ENCODE results near the gene PEX10.

PEX10 gene

GRCh38 chr1:2455757-2456156, 43.4 kb upstream of the PEX10 start:
- no peak for TF ChIP-seq CTCF (IDR thresholded peaks at IDR 0.05; ENCODE audit: insufficient read depth, low read depth, low read length, missing control alignments)
- DNase-seq (ENCODE audit: low read depth) = no peak
- no peak overlapping the region for H3K4me3 ChIP-seq (ENCODE audit: low read depth, low read length)

- TF ChIP-seq CTCF (IDR thresholded peaks at IDR 0.05; ENCODE audit: insufficient read depth, low read depth, low read length, missing control alignments) = no peak
- no peak overlapping the region for H3K4me3 ChIP-seq (ENCODE audit: low read depth, low read length)
- DNase-seq (ENCODE audit: low read depth) = no peak
Measured at GRCh38 chr1:2454227-2454626, 41.9 kb upstream of the PEX10 start.

GRCh38 chr1:2452932-2453315, 40.6 kb upstream of the PEX10 start:
- TF ChIP-seq CTCF (IDR thresholded peaks at IDR 0.05; ENCODE audit: insufficient read depth, low read depth, low read length, missing control alignments) = no peak
- no peak overlapping the region for H3K4me3 ChIP-seq (ENCODE audit: low read depth, low read length)
- DNase-seq (ENCODE audit: low read depth) = no peak

DNA sequence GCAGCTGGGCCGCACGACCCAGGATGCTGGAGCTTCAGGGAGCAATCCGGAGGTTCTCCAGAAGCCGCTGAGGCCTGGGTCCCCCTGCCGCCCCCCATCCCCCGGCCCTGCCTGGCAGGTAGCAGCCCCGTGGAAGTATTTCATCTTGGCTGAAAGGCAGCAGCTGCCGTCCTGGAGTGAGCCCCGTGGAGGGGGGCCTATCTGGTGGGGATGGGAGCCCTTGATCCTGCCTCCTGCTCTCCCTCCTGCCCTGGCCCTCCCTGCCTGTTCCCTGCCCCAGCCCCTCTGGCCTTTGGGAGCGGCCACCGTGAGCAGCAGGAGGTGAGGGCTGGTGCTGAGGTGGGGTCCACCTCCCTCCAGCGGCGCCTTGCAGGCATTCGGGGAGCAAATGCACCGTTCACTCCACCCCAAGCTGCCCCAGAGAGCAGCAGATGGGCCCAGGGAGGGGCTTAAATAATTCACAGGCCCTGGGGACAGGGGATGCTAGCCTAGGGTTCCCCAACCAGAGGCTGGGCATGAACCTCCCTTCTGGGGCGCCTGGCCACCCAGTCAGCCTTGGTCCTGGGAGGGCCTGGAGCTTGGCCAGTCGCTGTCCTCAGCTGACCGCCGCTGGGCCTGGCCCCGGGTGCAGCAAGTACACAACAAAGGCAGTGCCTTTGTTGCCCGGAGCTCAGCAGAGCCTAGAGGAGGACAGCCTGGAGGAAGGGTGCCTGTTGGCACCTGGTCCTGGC, 40.0 kb upstream of the PEX10 start:
- H3K4me3 ChIP-seq (ENCODE audit: low read depth, low read length) = no peak overlapping the region
- DNase-seq (ENCODE audit: low read depth) = no peak
- no peak for TF ChIP-seq CTCF (IDR thresholded peaks at IDR 0.05; ENCODE audit: insufficient read depth, low read depth, low read length, missing control alignments)

GRCh38 chr1:2451741-2452140, 39.4 kb upstream of the PEX10 start:
- DNase-seq (ENCODE audit: low read depth) = no peak
- no peak overlapping the region for H3K4me3 ChIP-seq (ENCODE audit: low read depth, low read length)
- TF ChIP-seq CTCF (IDR thresholded peaks at IDR 0.05; ENCODE audit: insufficient read depth, low read depth, low read length, missing control alignments) = no peak

GRCh38 chr1:2449636-2450454, 37.5 kb upstream of the PEX10 start:
- no peak for TF ChIP-seq CTCF (IDR thresholded peaks at IDR 0.05; ENCODE audit: insufficient read depth, low read depth, low read length, missing control alignments)
- H3K4me3 ChIP-seq (ENCODE audit: low read depth, low read length) = no peak overlapping the region
- no peak for DNase-seq (ENCODE audit: low read depth)

Measured in GM12865 (cell line).